Loucy (cell line): Measurements from ENCODE around the gene PROSER1.

Experiments used
- H2AFZ ChIP-seq: fragments of 200-600 bp; sonication (generic); 2 replicates; pipeline ENCODE4 v1.6.0; 2016; ENCODE audit warnings: antibody characterized with exemption, mild to moderate bottlenecking, low read length, moderate library complexity
- H3F3A ChIP-seq: fragments of 200-600 bp; 2 replicates; pipeline ENCODE4 v1.6.0; 2016; ENCODE audit warnings: antibody characterized with exemption, low read depth, mild to moderate bottlenecking
- H3K27me3 ChIP-seq: fragments of 200-600 bp; sonication (generic); 2 replicates; pipeline ENCODE4 v1.6.1; 2014; ENCODE audit warnings: low read length, mild to moderate bottlenecking; ENCODE audit not compliant: insufficient read depth, poor library complexity, severe bottlenecking
- H3K36me3 ChIP-seq: fragments of 200-600 bp; sonication (generic); 2 replicates; pipeline ENCODE4 v1.6.1; 2016; ENCODE audit warnings: low read length; ENCODE audit not compliant: insufficient read depth
- H3K4me1 ChIP-seq: fragments of 200-600 bp; sonication (generic); 2 replicates; pipeline ENCODE4 v1.5.1; 2014; ENCODE audit warnings: low read length, mild to moderate bottlenecking; ENCODE audit not compliant: insufficient read depth, poor library complexity, severe bottlenecking
- H3K4me2 ChIP-seq: fragments of 200-600 bp; sonication (generic); 2 replicates; pipeline ENCODE4 v1.6.0; 2014; ENCODE audit warnings: antibody characterized with exemption, low read length, low read depth, mild to moderate bottlenecking; ENCODE audit not compliant: poor library complexity, severe bottlenecking
- H3K4me3 ChIP-seq: fragments of 200-600 bp; sonication (generic); 2 replicates; pipeline ENCODE4 v1.5.1; 2014; ENCODE audit warnings: low read length, mild to moderate bottlenecking, mixed read lengths; ENCODE audit not compliant: poor library complexity, severe bottlenecking
- H3K79me2 ChIP-seq: fragments of 200-600 bp; sonication (generic); 2 replicates; pipeline ENCODE4 v1.6.1; 2014; ENCODE audit warnings: low read length; ENCODE audit not compliant: insufficient read depth
- H3K9ac ChIP-seq: fragments of 200-600 bp; sonication (generic); 2 replicates; pipeline ENCODE4 v1.6.0; 2014; ENCODE audit warnings: mild to moderate bottlenecking, low read depth, low read length, moderate library complexity; ENCODE audit not compliant: poor library complexity, severe bottlenecking
- H3K9me2 ChIP-seq: fragments of 200-600 bp; sonication (generic); replicated peaks from 2 replicates; pipeline ENCODE4 v1.6.1; 2016; ENCODE audit warnings: low read depth, low read length, mixed read lengths
- H3K9me3 ChIP-seq: fragments of 200-600 bp; sonication (generic); 2 replicates; pipeline ENCODE4 v1.6.1; 2014; ENCODE audit warnings: mild to moderate bottlenecking, antibody characterized with exemption, low read length, low read depth; ENCODE audit not compliant: insufficient read depth
- H4K20me1 ChIP-seq: fragments of 200-600 bp; sonication (generic); 2 replicates; pipeline ENCODE4 v1.6.0; 2014; ENCODE audit warnings: antibody characterized with exemption, low read length, mild to moderate bottlenecking; ENCODE audit not compliant: insufficient read depth, poor library complexity, severe bottlenecking
- EZH2phosphoT487 ChIP-seq: fragments of 200-600 bp; IDR thresholded peaks from 2 replicates; pipeline ENCODE4 v1.6.1; 2018; ENCODE audit warnings: antibody characterized with exemption, mild to moderate bottlenecking, moderate library complexity, borderline replicate concordance
- TF ChIP-seq, protein P1 (sequence below): fragments of 200-600 bp; sonication (generic); conservative IDR thresholded peaks from 2 replicates; pipeline ENCODE4 v1.5.1; 2014; ENCODE audit warnings: mild to moderate bottlenecking, antibody characterized with exemption, low read length

The PROSER1 gene

DNA sequence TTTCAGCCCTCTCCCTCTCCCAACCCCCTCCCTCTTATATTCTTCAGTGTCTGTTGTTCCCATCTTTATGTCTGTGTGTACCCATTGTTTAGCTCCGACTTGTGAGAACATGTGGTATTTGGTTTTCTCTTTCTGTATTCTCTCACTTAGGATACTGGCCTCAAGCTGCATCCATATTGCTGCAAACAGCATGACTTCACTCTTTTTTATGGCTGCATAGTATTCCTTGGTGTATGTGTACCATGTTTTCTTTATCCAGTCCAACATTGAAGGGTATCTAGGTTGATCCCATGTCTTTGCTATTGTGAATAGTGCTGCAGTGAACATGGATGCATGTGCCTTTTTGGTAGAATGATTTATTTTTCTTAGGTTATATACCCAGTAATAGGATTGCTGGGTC lies 18.1 kb upstream of the PROSER1 start:
- H3K9me2 ChIP-seq = no peaks in the 10 kb centered on the region
- TF ChIP-seq, protein P1, sequence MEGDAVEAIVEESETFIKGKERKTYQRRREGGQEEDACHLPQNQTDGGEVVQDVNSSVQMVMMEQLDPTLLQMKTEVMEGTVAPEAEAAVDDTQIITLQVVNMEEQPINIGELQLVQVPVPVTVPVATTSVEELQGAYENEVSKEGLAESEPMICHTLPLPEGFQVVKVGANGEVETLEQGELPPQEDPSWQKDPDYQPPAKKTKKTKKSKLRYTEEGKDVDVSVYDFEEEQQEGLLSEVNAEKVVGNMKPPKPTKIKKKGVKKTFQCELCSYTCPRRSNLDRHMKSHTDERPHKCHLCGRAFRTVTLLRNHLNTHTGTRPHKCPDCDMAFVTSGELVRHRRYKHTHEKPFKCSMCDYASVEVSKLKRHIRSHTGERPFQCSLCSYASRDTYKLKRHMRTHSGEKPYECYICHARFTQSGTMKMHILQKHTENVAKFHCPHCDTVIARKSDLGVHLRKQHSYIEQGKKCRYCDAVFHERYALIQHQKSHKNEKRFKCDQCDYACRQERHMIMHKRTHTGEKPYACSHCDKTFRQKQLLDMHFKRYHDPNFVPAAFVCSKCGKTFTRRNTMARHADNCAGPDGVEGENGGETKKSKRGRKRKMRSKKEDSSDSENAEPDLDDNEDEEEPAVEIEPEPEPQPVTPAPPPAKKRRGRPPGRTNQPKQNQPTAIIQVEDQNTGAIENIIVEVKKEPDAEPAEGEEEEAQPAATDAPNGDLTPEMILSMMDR = no peak
- no peak for TF ChIP-seq EZH2phosphoT487
- H3K4me1 ChIP-seq = peaks cover 9% of the 10 kb centered on the region
- no peak overlapping the region for H3K9ac ChIP-seq
- no peak overlapping the region for H3K4me3 ChIP-seq
- H3K36me3 ChIP-seq = no peaks in the 10 kb centered on the region
- H2AFZ ChIP-seq = no peak overlapping the region
- H3K4me2 ChIP-seq = no peak overlapping the region
- H4K20me1 ChIP-seq = no peaks in the 10 kb centered on the region
- H3F3A ChIP-seq = no peaks in the 10 kb centered on the region
- no peaks in the 10 kb centered on the region for H3K27me3 ChIP-seq
- H3K9me3 ChIP-seq = no peaks in the 10 kb centered on the region
- no peaks in the 10 kb centered on the region; the same call in 1 of the 2 replicates for H3K79me2 ChIP-seq

DNA sequence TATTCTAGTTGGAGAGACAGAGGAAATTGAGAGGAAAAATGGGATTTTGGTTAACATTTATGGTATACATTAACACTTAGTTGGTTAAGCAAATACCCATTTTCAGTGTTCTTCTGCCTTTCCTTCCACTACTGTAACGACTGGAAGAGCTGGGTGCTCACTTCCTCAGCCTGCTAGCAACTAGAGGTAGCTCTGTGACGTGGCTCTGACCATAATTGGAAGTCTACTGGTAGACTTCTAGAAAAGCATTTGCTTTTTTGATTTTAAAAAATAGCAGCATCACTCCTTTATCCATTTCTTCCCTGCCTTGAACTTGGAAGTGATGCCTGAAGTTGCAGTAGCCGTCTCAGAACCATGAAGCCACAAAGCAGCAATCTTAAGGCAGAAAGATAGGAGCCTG lies 16.2 kb upstream of the PROSER1 start:
- TF ChIP-seq, protein P1 = no peak
- H4K20me1 ChIP-seq = no peaks in the 10 kb centered on the region
- H3K4me1 ChIP-seq = no peaks in the 10 kb centered on the region
- H3F3A ChIP-seq = no peaks in the 10 kb centered on the region
- H2AFZ ChIP-seq = no peak overlapping the region
- H3K4me2 ChIP-seq = no peak overlapping the region
- no peak overlapping the region for H3K4me3 ChIP-seq
- no peaks in the 10 kb centered on the region; the same call in 1 of the 2 replicates for H3K36me3 ChIP-seq
- no peaks in the 10 kb centered on the region for H3K9me3 ChIP-seq
- no peak overlapping the region for H3K9ac ChIP-seq
- H3K27me3 ChIP-seq = no peaks in the 10 kb centered on the region
- no peaks in the 10 kb centered on the region; the same call in 1 of the 2 replicates for H3K79me2 ChIP-seq
- H3K9me2 ChIP-seq = no peaks in the 10 kb centered on the region

DNA sequence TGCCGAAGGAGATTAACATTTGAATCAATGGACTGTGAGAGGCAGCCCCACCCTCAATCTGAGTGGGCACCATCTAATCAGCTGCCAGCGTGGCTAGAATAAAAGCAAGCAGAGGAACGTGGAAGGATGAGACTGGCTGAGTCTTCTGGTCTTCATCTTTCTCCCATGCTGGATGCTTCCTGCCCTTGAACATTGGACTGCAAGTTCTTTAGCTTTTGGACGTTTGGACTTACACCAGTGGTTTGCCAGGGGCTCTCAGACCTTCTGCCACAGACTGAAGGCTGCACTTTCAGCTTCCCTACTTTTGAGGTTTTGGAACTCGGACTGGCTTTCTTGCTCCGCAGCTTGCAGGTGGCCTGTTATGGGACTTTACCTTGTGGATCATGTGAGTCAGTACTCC lies 15.1 kb upstream of the PROSER1 start:
- Histone ChIP-seq H2AFZ (no peak overlapping the region), H3K79me2 (no peaks in the 10 kb centered on the region; the same call in 1 of the 2 replicates), H3K9me3 (no peaks in the 10 kb centered on the region), H3F3A (no peaks in the 10 kb centered on the region), H3K4me2 (no peak overlapping the region), H3K27me3 (no peaks in the 10 kb centered on the region), H4K20me1 (no peaks in the 10 kb centered on the region), H3K9ac (no peak overlapping the region), H3K36me3 (no peaks in the 10 kb centered on the region; the same call in 1 of the 2 replicates), H3K4me1 (no peaks in the 10 kb centered on the region), H3K4me3 (no peak overlapping the region), H3K9me2 (no peaks in the 10 kb centered on the region)
- TF ChIP-seq EZH2phosphoT487 = no peak
- TF ChIP-seq, protein P1 = no peak
